Erythroblast (primary cell): Measurements from ENCODE around the gene TMEM176A.

Experiments
- DNase-seq, 2 experiments: peaks; one replicate each; lab custom pipeline; 2025; lab: John Stamatoyannopoulos, UW
- GATA1 ChIP-seq: IDR thresholded peaks from 2 replicates; pipeline ENCODE4 v1.6.1; 2011; ENCODE audit warnings: low read depth, mild to moderate bottlenecking, control low read depth, low read length, moderate library complexity
- POLR2A ChIP-seq: IDR thresholded peaks from 2 replicates; pipeline ENCODE4 v1.6.1; 2011; ENCODE audit warnings: mild to moderate bottlenecking, low read length

The TMEM176A gene

DNA sequence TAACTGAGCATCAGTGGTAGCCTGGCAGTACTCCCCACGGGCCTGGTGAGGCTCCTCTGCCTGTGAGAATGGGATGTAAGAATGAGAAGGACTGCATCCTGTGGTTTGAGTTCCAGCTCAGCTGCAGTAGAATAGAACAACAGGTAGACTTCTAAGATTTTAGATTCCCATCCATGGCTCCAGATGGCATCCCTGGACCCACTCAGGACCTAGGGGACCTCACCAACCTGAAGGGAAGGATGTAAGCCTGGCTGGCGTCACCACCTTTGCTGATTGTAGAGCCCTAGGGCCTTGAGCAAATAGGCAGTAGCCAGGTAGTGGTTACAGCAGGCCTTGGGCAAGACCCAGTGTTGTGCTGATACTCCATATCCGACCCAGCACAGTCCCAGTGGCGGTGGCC is 42.1 kb downstream of the TMEM176A start:
- no peak for DNase-seq
- TF ChIP-seq POLR2A = no peak
- no peak for TF ChIP-seq GATA1

DNA sequence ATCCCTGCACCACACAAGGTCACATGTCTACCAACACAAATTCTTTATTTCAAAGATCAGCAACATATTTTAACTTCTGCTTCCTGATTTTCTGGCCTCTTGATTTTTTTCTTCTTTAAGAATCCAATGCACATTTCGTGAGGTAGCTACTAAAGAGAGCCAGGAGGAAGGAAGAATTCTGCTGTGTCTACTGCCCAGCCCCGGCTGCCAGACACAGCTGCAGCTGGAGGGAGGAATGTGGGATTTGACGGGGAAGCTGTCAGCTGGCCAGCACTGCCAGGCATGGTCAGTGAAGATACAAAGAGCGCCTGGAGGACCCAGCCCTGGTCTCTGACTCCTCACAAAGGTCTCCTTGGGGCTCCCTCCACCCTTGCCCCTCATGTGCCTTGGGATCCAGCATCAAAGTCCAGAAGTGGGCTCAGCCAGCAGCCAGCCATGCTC is 44.9 kb downstream of the TMEM176A start:
- no peak for TF ChIP-seq POLR2A
- TF ChIP-seq GATA1 = no peak
- DNase-seq = no peak

DNA sequence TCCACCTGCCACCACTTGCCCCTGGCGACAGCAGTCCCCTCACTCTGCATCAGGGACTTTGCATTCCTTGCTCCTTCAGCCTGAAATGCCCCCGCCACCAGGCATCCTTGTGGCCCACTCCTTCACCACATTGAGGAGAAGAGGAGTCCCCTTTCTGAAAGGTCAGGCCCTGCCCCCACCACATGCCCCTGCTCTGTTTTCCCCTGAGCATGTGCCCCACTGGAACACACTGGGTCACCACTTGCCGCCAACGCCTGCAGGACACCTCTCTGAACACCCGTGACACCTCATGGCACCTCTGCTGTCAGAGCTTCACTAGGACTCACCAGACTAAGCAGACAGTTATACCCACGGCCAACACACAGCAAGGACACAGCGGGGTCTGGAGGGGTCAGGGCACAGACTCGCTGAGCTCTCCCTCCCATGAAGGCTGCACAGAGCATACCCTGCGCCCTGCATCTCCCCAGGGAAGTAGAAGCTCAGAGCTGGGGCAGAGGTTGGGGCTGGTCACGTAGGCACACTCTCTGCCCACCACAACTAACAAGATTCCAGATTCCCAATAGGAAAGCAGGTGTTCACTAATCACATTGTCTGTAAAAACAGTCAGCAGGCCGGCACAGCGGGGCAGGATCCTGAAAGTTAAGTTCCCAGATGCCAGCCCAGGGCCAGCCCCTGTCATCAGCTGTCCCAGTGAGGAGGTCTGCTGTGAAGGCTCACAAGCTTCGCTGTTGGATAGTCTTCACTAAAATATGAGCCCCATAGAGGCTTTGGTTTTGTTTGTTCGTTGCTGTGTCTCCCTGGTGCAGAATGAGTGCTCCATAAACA is 45.9 kb downstream of the TMEM176A start:
- DNase-seq = no peak
- TF ChIP-seq POLR2A (no peak), GATA1 (no peak)

DNA sequence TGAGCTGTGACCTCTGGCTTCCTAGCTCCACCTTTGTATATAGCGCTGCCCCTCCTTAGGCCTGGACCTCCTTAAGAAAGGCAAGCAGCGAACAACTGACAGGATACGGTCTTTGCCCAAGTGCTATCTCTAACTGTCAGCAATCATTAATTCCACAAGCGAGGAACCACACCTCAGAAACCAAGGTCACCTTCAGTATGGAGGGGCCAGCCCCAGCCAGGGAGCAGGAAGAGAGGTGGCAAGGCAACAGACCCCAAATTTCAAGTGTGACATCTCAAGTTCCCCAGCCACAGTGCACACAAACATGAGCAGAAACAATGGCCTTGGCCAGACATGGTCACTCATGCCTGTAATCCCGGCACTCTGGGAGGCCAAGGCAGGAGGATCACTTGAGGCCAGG is 47.0 kb downstream of the TMEM176A start:
- TF ChIP-seq POLR2A (no peak), GATA1 (no peak)
- DNase-seq = no peak

DNA sequence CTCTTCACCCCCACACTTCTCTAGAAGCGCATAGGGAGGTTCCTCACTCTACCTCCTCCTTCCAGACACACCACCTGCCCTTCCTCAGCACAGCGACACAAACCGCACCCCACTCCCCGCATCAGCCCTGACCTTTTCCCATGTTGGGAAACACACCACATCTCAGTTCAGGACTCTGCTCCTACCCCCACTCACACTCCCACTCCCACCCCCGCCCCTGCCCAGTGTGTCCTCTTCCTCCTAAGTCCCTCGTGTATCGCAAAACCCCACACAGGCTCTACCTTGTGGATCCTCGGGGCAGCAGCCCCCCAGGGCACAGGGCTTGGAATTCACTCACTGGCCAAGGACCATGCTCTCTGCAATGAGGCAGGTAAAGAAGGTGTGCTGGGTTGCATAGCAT is 47.5 kb downstream of the TMEM176A start:
- DNase-seq = no peak
- no peak for TF ChIP-seq POLR2A
- no peak for TF ChIP-seq GATA1

DNA sequence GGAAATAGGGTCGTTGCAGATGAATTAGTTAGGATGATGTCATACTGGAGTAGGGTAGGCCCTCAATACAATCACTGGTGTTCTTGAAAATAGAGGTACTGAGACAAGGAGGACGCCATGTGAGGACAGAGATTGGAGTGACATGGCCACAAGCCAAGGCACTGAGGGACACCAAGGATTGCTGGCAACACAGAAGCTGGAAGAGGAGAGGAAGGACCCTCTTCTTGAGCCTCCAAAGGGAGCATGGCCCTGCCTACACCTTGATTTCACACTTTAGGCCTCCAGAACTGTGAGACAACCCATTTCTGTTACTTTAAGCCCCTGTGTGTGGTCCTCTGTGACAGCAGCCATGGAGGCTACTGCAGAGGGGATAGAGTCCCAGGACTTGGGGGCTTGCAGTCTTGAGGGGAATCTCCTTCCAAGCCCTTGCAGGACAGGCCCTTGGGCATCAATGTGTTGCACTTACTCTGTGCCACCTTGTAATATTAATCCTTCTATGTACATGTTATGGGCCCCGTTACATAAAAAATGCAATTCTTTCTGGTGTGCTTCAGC is 48.1 kb downstream of the TMEM176A start:
- DNase-seq = no peak
- TF ChIP-seq GATA1 (no peak), POLR2A (no peak)

DNA sequence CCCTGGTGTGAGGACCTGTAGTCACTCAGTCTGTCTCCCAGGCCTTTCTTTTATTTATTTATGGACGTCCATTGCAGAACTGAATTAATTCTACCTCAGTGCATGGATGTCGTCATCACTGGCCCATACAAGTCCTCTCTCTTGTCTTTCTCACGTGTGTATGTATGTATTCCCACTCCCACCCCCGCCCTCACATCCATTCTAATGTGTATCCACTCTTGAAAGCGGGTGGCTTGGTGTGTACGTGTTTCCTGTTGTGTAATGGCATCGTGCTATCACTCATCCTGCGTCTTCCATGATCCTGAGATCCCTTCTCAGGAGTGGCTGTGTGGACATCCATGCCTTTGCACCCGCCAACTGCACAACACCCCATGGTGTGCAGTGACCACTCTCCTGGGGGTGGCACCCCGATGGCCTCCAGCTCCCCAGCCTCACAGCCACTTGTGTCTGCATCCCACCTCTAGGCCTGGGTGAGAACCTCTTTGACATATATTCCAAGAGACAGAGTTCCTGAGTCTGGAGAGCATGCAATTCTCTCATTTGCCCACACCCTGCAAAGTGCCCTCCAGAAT is 48.7 kb downstream of the TMEM176A start:
- no peak for DNase-seq

DNA sequence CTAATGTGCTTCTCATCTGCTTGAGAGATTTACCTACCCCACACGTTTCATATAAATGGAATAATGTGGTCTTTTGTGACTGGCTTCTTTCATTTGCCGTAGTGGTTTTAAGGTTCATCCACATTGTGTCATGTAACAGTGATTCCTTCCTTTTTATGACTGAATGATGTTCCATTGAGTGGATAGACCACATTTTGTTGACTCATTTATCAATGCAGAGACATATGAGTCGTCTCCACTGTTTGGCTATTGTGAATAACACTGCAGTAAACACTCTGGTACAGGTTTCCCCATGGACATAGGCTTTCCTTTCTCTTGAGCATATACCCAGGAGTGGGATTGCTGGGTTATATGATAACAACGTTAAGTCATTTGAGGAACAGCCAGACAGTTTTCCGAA is 49.7 kb downstream of the TMEM176A start:
- DNase-seq = no peak
- TF ChIP-seq POLR2A = no peak
- TF ChIP-seq GATA1 = no peak

More for the DNA sequence above, 48.7 kb downstream of the TMEM176A start:
- TF ChIP-seq POLR2A (no peak), GATA1 (no peak)

DNA sequence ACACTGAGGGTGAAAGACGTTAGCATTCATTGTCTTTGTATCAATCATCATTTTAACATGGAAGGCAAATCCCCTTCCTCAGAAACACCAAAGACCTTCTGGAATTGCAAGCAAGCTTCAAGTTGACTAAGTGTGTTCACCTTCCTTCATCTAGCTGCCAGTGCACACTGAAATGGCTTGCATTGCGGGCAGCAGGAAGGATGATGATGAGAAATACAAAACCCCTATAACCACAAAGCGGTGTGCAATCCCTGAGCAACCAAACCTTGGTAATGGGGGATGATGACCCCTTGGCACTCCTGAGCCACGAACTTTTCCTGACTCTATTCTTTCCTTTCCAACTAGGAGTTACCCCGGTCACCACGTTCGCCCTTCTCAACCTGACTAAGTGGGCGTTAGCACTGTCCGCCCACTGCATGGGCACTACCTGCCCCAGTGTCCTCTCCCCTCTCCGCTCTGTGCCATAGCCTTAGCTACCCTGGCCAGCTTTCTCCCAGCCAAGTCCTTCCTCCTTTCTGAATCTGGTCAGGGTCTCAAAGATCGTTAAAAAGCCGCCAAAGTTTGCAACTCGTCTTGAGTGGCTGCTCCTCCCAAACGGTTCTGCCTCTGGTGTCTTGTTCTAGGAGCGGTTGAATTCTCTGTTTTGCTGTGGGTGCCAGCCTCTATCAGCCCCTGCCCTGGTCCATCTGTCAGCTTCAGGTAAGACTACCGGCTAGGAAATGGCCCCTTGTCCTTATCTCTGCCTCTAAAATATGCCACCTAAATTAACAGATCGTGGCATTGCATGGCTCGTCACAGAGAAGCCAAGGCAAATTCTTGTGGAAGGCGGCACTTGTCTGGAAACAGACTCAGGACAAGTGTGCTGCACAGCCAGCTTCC is 51.2 kb downstream of the TMEM176A start:
- TF ChIP-seq POLR2A (no peak), GATA1 (no peak)
- no peak for DNase-seq

DNA sequence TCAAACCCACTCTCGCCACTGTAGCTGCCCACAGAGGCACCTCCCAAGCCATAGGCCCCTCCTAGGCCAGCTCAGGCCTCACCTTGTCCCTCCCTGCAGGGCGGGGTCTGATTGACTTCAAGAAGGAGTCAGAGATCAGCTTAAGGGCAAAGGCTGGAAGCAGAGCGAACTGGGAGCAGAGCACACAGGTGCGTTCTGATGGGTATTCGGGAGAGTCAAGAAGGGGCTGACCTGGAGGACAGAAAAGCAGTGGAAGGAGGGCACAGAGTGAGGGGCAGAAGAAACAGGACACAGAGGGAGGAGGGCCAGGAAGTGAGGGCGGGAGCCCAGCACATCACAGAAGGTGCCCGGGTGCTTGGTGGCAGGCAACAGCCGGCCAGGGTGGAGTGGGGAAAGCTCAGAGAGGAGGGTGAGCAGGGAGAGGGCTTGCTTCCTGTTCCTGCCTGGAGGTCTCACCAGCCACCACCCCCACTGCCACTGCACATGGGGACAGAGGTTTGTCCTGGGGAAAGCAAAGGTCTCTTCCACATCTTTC is 51.9 kb downstream of the TMEM176A start, which contains the start of gene AOC1:
AOC1 (plus strand) TSS at position 147 of the 535 bp plus-strand sequence. CDS start 3,954 bp downstream, outside the sequence.
- no peak for TF ChIP-seq POLR2A
- no peak for TF ChIP-seq GATA1

DNA sequence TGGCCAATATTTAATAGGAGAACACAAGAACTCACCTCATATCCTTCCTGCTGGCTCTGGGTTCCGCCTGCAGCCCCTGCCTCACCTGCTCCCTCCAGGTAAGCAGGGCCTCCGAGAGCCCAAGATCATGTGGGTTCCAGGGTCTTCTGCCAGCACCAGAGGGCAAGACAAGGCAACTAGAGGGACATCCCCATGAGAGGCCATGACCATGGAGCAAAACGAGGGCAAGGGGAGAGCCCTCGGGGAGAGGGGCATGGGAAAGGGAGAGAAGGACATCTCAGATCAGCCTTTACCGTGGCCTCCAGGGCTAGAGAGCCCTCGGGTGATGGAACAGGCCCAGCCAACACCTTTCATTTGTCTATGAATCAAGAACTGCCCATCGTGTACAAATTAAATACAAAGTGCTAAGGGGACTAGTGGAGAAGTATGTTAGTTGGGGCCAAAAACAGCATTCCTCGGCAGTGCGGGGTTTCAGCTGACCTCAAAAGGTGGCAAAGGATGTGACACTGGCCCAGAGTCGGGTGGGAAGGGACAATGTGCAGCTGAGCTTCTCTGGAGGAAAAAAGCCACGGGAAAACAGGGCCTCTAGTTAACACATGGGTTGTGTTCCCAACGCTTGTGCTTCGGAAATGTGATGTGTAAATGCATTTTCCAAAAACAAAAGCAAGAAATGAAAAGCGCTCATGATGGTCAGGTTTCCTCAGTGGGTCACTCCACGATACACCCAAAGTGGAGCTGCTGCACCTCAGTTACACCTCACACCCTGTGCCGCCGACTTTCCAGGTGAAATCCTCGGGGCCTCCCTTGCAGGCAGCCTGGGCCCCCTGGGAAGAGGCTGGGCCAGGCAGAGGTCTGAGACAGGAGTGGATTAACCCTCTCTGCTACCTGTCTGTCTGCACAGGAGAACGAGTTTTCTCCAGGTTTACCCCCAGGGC is 53.8 kb downstream of the TMEM176A start:
- DNase-seq = no peak
- TF ChIP-seq POLR2A (no peak), GATA1 (no peak)

More for the DNA sequence above, 51.9 kb downstream of the TMEM176A start, which contains the start of gene AOC1:
- DNase-seq = no peak
